Measurements from ENCODE around the gene RBFOX2. TPM values are rescaled to one million over a fixed set of nuclear protein-coding genes. Genes with fewer than 3 reads are reported as not detected.

RBFOX2 gene
- total RNA-seq, 2 donors from 2014 or later, result 104 to 120 TPM

GRCh38 chr22:35970616-35971455, 57.8 kb downstream of the RBFOX2 start:
- no peak for DNase-seq
- H3K4me3 ChIP-seq (ENCODE audit: low read length), result no peak overlapping the region
- no peaks in the 10 kb centered on the region for H3K9me3 ChIP-seq (ENCODE audit: control insufficient read depth, low read length)
- no peaks in the 10 kb centered on the region for H3K27me3 ChIP-seq (ENCODE audit: control insufficient read depth, insufficient read depth, low read length, poor library complexity, severe bottlenecking)
- H3K36me3 ChIP-seq (ENCODE audit: control insufficient read depth, insufficient read depth, low read length), result no peaks in the 10 kb centered on the region
- Mint-ChIP-seq H3K27ac (peak overlapping the region; percentile 59), H3K9me3 (no peaks in the 10 kb centered on the region), H3K4me3 (no peak overlapping the region), H3K27me3 (ENCODE audit: insufficient read depth) (no peaks in the 10 kb centered on the region), H3K4me1 (peaks cover 51% of the 10 kb centered on the region), H3K36me3 (ENCODE audit: low read depth) (no peaks in the 10 kb centered on the region)
- H3K27ac ChIP-seq (ENCODE audit: low read depth, low read length), result peak overlapping the region; percentile 65
- peaks cover 4% of the 10 kb centered on the region for H3K4me1 ChIP-seq (ENCODE audit: control insufficient read depth, insufficient read depth, low read length)
- no peak overlapping the region for H3K9ac ChIP-seq (ENCODE audit: extremely low read depth, low read length, poor library complexity, severe bottlenecking)
- WGBS, 2 experiments (ENCODE audit: insufficient coverage in 1 of 2, insufficient read length in 1 of 2), result 89 to 95% methylated on average over 4 of the region's 4 CpGs
- TF ChIP-seq, protein P1, sequence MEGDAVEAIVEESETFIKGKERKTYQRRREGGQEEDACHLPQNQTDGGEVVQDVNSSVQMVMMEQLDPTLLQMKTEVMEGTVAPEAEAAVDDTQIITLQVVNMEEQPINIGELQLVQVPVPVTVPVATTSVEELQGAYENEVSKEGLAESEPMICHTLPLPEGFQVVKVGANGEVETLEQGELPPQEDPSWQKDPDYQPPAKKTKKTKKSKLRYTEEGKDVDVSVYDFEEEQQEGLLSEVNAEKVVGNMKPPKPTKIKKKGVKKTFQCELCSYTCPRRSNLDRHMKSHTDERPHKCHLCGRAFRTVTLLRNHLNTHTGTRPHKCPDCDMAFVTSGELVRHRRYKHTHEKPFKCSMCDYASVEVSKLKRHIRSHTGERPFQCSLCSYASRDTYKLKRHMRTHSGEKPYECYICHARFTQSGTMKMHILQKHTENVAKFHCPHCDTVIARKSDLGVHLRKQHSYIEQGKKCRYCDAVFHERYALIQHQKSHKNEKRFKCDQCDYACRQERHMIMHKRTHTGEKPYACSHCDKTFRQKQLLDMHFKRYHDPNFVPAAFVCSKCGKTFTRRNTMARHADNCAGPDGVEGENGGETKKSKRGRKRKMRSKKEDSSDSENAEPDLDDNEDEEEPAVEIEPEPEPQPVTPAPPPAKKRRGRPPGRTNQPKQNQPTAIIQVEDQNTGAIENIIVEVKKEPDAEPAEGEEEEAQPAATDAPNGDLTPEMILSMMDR (conservative IDR thresholded peaks at IDR 0.05), result no peak

DNA sequence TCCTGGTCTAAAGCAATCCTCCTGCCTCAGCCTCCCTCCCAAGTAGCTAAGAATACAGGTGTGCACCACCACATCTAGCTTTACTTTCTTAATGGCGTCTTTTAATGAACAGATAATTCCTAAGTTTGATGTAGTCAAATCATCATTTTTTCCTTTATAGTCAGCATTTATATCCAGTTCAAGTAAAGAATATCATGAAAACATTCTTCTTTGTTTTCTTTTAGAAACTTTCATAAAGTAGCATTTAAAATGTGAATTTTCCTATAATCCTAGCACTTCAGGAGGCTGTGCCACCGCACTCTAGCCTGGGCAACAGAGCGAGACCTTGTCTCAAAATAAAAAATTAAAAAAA, 61.6 kb downstream of the RBFOX2 start:
- TF ChIP-seq, protein P1 (conservative IDR thresholded peaks at IDR 0.05), result no peak
- Mint-ChIP-seq H3K27ac (no peak overlapping the region), H3K27me3 (ENCODE audit: insufficient read depth) (no peaks in the 10 kb centered on the region), H3K4me1 (peaks cover 31% of the 10 kb centered on the region), H3K36me3 (ENCODE audit: low read depth) (no peaks in the 10 kb centered on the region), H3K9me3 (no peaks in the 10 kb centered on the region), H3K4me3 (no peak overlapping the region)
- no peak for DNase-seq
- H3K4me1 ChIP-seq (ENCODE audit: control insufficient read depth, insufficient read depth, low read length), result no peaks in the 10 kb centered on the region
- no peaks in the 10 kb centered on the region for H3K9me3 ChIP-seq (ENCODE audit: control insufficient read depth, low read length)
- H3K4me3 ChIP-seq (ENCODE audit: low read length), result no peak overlapping the region
- WGBS, 2 experiments (ENCODE audit: insufficient coverage in 1 of 2, insufficient read length in 1 of 2), result 93% methylated on average over 3 of the region's 3 CpGs
- H3K27me3 ChIP-seq (ENCODE audit: control insufficient read depth, insufficient read depth, low read length, poor library complexity, severe bottlenecking), result no peaks in the 10 kb centered on the region
- no peak overlapping the region for H3K9ac ChIP-seq (ENCODE audit: extremely low read depth, low read length, poor library complexity, severe bottlenecking)
- H3K36me3 ChIP-seq (ENCODE audit: control insufficient read depth, insufficient read depth, low read length), result no peaks in the 10 kb centered on the region
- H3K27ac ChIP-seq (ENCODE audit: low read depth, low read length), result no peak overlapping the region

DNA sequence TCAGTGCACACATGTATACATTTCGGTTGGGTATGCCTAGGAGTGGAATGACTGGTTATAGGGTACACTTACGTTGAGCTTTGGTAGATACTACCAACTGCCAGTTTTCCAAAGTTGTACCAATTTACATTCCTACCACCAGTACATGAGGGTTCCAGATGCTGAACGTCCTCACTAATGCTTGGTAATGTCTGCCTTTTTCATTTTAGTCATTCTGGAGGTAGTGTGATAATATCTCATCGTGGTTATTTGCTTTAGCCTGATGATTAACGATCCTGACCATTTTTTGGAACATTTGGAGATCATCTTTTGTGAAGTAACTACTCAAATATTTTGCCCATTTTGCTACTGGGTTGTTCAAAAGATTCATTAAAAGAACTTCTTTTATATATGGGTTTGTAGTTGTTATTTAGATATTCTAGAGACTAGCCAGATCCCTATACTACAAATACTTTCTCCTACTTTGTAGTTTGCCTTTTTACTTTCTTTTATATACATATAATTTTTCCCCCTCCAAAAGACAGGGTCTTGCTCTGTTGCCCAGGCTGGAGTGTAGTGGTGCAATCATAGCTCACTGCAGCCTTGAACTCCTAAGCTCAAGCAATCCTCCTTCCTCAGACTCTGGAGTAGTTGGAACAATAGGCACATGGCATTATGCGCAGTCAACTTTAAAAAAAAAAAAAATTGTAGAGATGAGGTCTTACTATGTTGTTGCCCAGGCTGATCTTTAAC, 62.1 kb downstream of the RBFOX2 start:
- no peak overlapping the region for H3K4me3 ChIP-seq (ENCODE audit: low read length)
- no peak overlapping the region for H3K27ac ChIP-seq (ENCODE audit: low read depth, low read length)
- Mint-ChIP-seq H3K4me3 (no peak overlapping the region), H3K36me3 (ENCODE audit: low read depth) (no peaks in the 10 kb centered on the region), H3K27ac (no peak overlapping the region), H3K9me3 (no peaks in the 10 kb centered on the region), H3K27me3 (ENCODE audit: insufficient read depth) (no peaks in the 10 kb centered on the region), H3K4me1 (peaks cover 31% of the 10 kb centered on the region)
- no peak for DNase-seq
- no peaks in the 10 kb centered on the region for H3K9me3 ChIP-seq (ENCODE audit: control insufficient read depth, low read length)
- no peaks in the 10 kb centered on the region for H3K4me1 ChIP-seq (ENCODE audit: control insufficient read depth, insufficient read depth, low read length)
- 94% methylated on average over 6 of the region's 6 CpGs; no CpG with 5 or more reads in 1 of the 2 experiments for WGBS, 2 experiments (ENCODE audit: insufficient coverage in 1 of 2, insufficient read length in 1 of 2)
- no peaks in the 10 kb centered on the region for H3K36me3 ChIP-seq (ENCODE audit: control insufficient read depth, insufficient read depth, low read length)
- TF ChIP-seq, protein P1 (conservative IDR thresholded peaks at IDR 0.05), result peak; percentile 28
- H3K27me3 ChIP-seq (ENCODE audit: control insufficient read depth, insufficient read depth, low read length, poor library complexity, severe bottlenecking), result no peaks in the 10 kb centered on the region
- H3K9ac ChIP-seq (ENCODE audit: extremely low read depth, low read length, poor library complexity, severe bottlenecking), result no peak overlapping the region
